Measurements from ENCODE around the gene HECW1. TPM values are rescaled to one million over a fixed set of nuclear protein-coding genes. Genes with fewer than 3 reads are reported as not detected.

Gene HECW1
- total and polyA plus RNA-seq, 2 of the 13 experiments (the other 11 are each of a cell fraction or from before 2014, with no cell fraction given), result not detected

DNA sequence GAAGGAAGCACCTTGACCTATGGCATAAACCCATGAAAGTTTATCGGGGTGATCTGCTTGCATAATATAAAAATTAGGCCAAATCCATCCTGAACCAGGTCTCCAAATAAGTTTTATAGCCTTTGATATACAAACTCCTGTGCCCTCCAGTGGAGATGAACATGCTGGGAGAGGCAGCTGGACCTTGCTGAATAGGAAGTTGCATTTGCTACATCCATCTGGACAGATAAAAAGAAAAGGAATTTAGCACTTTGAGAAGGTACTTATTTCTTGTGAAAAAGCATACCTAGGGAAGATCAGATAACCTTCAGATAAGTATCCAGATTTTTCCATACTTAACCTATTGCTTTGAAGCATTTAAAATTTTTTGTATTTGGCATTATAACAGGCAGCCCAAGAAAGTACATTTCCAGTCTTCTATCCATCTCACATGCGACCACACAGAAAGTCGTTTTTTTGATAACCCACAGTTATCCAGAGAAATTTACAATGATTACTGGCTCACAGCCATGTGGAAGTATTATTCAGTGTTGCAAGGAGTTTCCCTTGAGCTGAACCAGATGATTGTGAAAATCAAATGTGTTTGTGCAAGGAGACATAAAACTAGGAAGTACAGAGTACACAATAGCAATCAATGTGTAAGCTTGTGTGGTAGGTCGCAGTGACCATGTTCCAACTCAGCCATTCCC, 346.0 kb downstream of the HECW1 start:
- 31% methylated on average over 4 of the region's 4 CpGs for WGBS (ENCODE audit: low lambda C conversion rate)
- TF ChIP-seq RFX3 (CRISPR knock-in tag; IDR thresholded peaks at IDR 0.05), result no peak
- TF ChIP-seq IKZF5 (CRISPR knock-in tag; IDR thresholded peaks at IDR 0.05), result no peak
- TF ChIP-seq SATB2 (CRISPR knock-in tag; IDR thresholded peaks at IDR 0.05), result no peak
- no peak for TF ChIP-seq ZNF607 (CRISPR knock-in tag; IDR thresholded peaks at IDR 0.05; ENCODE audit: borderline replicate concordance)
- TF ChIP-seq HMG20A (CRISPR knock-in tag; IDR thresholded peaks at IDR 0.05; ENCODE audit: borderline replicate concordance), result no peak
- TF ChIP-seq, protein P1, sequence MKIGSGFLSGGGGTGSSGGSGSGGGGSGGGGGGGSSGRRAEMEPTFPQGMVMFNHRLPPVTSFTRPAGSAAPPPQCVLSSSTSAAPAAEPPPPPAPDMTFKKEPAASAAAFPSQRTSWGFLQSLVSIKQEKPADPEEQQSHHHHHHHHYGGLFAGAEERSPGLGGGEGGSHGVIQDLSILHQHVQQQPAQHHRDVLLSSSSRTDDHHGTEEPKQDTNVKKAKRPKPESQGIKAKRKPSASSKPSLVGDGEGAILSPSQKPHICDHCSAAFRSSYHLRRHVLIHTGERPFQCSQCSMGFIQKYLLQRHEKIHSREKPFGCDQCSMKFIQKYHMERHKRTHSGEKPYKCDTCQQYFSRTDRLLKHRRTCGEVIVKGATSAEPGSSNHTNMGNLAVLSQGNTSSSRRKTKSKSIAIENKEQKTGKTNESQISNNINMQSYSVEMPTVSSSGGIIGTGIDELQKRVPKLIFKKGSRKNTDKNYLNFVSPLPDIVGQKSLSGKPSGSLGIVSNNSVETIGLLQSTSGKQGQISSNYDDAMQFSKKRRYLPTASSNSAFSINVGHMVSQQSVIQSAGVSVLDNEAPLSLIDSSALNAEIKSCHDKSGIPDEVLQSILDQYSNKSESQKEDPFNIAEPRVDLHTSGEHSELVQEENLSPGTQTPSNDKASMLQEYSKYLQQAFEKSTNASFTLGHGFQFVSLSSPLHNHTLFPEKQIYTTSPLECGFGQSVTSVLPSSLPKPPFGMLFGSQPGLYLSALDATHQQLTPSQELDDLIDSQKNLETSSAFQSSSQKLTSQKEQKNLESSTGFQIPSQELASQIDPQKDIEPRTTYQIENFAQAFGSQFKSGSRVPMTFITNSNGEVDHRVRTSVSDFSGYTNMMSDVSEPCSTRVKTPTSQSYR (CRISPR knock-in tag; IDR thresholded peaks at IDR 0.05; ENCODE audit: borderline replicate concordance), result no peak
- intact Hi-C loops (cut with micrococcal nuclease; ENCODE audit: unreplicated experiment), result loop anchor here (5.0 to 10.0 kb wide), 5 partner anchors 124 to 1854 kb away; partner anchors contain the start of gene STK17A
- Histone ChIP-seq H3K4me3 (replicated peaks in 1 of 3; ENCODE audit: insufficient read depth in 1 of 3, low read depth in 2 of 3, low read length in 3 of 3) (no peak overlapping the region), H4K20me1 (ENCODE audit: insufficient read depth, low read length) (no peaks in the 10 kb centered on the region), H3K79me2 (ENCODE audit: insufficient read depth, low read length) (no peaks in the 10 kb centered on the region), H3K4me1 (ENCODE audit: insufficient read depth, low read length) (peaks cover 60% of the 10 kb centered on the region), H3K36me3 (replicated peaks in 1 of 2; ENCODE audit: control insufficient read depth in 1 of 2, insufficient read depth in 2 of 2, low read length in 2 of 2) (no peaks in the 10 kb centered on the region), H3K9me3 (ENCODE audit: low read length) (no peaks in the 10 kb centered on the region), H2AFZ (ENCODE audit: low read length) (peak overlapping the region; percentile 31), H3K27me3 (ENCODE audit: control insufficient read depth in 1 of 2, insufficient read depth in 2 of 2, low read length in 2 of 2) (no peaks in the 10 kb centered on the region), H3K27ac (ENCODE audit: extremely low read length, insufficient read depth, low read length) (no peak overlapping the region), H3K4me2 (ENCODE audit: low read depth, low read length) (peak overlapping the region; percentile 46; the same call in 1 of the 2 replicates), H3K9ac (ENCODE audit: insufficient read depth, low read depth, low read length) (no peak overlapping the region)
- FAIRE-seq, result no peak
- no peak for DNase-seq (ENCODE audit: low spot score)
- in situ Hi-C loops (cut with HindIII; ENCODE audit: extremely low pct_ligation_motif_present, low pct_unique_long_range_greater_than_20kb), result loop anchor here (25.0 kb wide), 2 partner anchors 254 to 379 kb away; no protein-coding TSS in a partner anchor
- no TSS peak for BruUV-seq (replicated peaks)
- no peak for ATAC-seq
- CTCF ChIA-PET (ENCODE audit: low intra/inter-chr PET ratio, low total read pairs), result no interaction called here
- POLR2A ChIA-PET, result no interaction called here

All from HepG2 (cell line).